ENCODE results near the gene AEBP1. TPM values are rescaled to one million over a fixed set of nuclear protein-coding genes. Genes with fewer than 3 reads are reported as not detected.
A peak's percentile ranks its signal among the peaks of the same experiment; 100 is the strongest.

AEBP1 gene
- total and polyA plus RNA-seq, 9 of the 15 experiments (the other 6 are each of a cell fraction or from before 2014, with no cell fraction given), result 0.03 to 0.78 (median 0.30) TPM; not detected in 2

DNA sequence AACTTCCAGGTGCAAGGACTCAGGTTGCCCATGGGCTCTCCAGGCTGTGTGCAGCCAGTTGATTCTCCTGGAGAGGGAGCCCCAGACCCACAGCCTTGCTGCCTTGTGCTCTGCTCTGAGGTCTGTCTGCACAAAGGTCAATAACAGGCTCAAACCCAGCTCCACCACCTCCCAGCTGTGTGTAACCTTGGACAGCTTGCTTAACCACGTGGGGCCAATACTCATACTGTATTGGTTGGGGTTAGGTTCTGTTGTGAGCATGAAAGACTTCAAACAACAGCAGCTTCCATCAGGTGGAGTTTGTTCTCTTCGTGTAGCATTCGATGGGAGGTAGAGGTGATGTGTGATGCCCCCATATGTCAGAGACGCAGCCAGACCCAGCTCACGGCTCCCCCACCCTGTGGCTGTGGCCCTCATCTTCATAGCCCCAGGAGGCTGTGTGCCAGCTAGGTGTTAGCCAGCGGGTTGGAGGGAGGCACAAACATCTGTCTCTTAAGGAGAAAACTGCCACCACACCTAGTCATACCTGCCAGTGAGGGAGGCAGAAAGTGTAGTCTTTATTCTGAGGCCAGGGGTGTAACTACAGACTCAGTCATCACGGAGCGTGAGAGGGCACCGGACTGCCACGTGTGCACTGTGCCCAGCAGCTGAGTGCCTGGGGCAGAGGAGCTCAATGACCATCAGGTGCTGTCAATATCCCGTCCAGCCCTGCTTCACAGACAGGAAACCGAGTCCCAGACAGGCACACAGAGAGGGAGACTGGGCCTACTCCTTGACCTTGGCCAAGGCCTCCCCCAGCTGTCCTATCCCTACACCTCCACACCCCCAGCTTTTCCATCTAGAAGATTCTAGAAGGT is 27.3 kb downstream of the AEBP1 start:
- 46% methylated on average over 12 of the region's 12 CpGs for WGBS (ENCODE audit: insufficient coverage, low coverage, missing lambda C conversion rate)
- H3K27ac ChIP-seq (ENCODE audit: extremely low read depth, low read depth, low read length), result no peak overlapping the region
- no peaks in the 10 kb centered on the region for H3K9me3 ChIP-seq (replicated peaks; ENCODE audit: control insufficient read depth, insufficient read depth, low read depth, low read length)
- no TSS peak for BruUV-seq (replicated peaks)
- intact Hi-C loops (cut with micrococcal nuclease) (loop anchor here (1.0 kb wide), 1 partner anchor 65 kb away; no protein-coding TSS in a partner anchor), in situ Hi-C loops (cut with MboI) (no loop called here)
- H3K4me3 ChIP-seq, result no peak overlapping the region
- H3K4me2 ChIP-seq (ENCODE audit: insufficient read depth, low read length), result no peak overlapping the region
- no peaks in the 10 kb centered on the region for H4K20me1 ChIP-seq (replicated peaks; ENCODE audit: control insufficient read depth, insufficient read depth, low read length)
- H3K4me1 ChIP-seq (replicated peaks in 1 of 2; ENCODE audit: control insufficient read depth in 2 of 2, insufficient read depth in 2 of 2, low read length in 2 of 2), result 0 out of 5 replicates have a peak, but pooled peaks cover 0 to 4% of the 10 kb centered on the region in 2 experiments
- H3K27me3 ChIP-seq (ENCODE audit: control insufficient read depth in 2 of 2, insufficient read depth in 2 of 2, low read length in 2 of 2), result no peaks in the 10 kb centered on the region
- ChIA-PET CTCF (ENCODE audit: low intra/inter-chr PET ratio) (interaction anchor here (1.3 kb wide), 1 partner anchor 64 kb away, joined by 4 read pairs; no protein-coding TSS in a partner anchor), POLR2A (interaction anchor here (0.9 to 1.3 kb wide), 3 partner anchors 9 to 32 kb away, joined by 3 to 5 read pairs (median 5); no protein-coding TSS in a partner anchor)
- peak; percentile 87 for FAIRE-seq
- DNase-seq (ENCODE audit: extremely low read depth in 1 of 4, low spot score in 3 of 4), result peak in 3 of 4 experiments; percentile 37 to 61 (median 49)
- peak overlapping the region in 1 of 2 experiments; percentile 63; a peak in 2 of 4 replicates for H3K9ac ChIP-seq (ENCODE audit: insufficient read depth in 1 of 2, low read depth in 2 of 2, low read length in 2 of 2)
- no peaks in the 10 kb centered on the region for H3K9me1 ChIP-seq (ENCODE audit: control insufficient read depth, insufficient read depth, low read length)
- no peaks in the 10 kb centered on the region for H3K36me3 ChIP-seq (ENCODE audit: control insufficient read depth, insufficient read depth, low read length)
- ATAC-seq, result peak; percentile 95
- 0 out of 2 replicates have a peak overlapping the region, but pooled peaks have one; percentile 10 for H2AFZ ChIP-seq (ENCODE audit: low read depth, low read length)
- H3K79me2 ChIP-seq (ENCODE audit: control insufficient read depth, insufficient read depth, low read length), result no peaks in the 10 kb centered on the region
- TF ChIP-seq RAD21 (CRISPR knock-in tag; conservative IDR thresholded peaks at IDR 0.05 in 1 of 2, IDR thresholded peaks at IDR 0.05 in 1 of 2) (peak; percentile 52 to 77), HNRNPUL1 (IDR thresholded peaks at IDR 0.05; ENCODE audit: low read length) (no peak), HDAC2 (IDR thresholded peaks at IDR 0.05) (no peak), NR2C2 (CRISPR knock-in tag; IDR thresholded peaks at IDR 0.05) (no peak), NR2C2 (tag; IDR thresholded peaks at IDR 0.05) (peak; percentile 28; the same call in 1 of the 2 replicates), ZNF780A (CRISPR knock-in tag; IDR thresholded peaks at IDR 0.05) (no peak), ELF1 (tag; IDR thresholded peaks at IDR 0.05) (no peak), CCAR2 (IDR thresholded peaks at IDR 0.05; ENCODE audit: low read depth, low read length) (no peak)
- TF ChIP-seq, protein P1, sequence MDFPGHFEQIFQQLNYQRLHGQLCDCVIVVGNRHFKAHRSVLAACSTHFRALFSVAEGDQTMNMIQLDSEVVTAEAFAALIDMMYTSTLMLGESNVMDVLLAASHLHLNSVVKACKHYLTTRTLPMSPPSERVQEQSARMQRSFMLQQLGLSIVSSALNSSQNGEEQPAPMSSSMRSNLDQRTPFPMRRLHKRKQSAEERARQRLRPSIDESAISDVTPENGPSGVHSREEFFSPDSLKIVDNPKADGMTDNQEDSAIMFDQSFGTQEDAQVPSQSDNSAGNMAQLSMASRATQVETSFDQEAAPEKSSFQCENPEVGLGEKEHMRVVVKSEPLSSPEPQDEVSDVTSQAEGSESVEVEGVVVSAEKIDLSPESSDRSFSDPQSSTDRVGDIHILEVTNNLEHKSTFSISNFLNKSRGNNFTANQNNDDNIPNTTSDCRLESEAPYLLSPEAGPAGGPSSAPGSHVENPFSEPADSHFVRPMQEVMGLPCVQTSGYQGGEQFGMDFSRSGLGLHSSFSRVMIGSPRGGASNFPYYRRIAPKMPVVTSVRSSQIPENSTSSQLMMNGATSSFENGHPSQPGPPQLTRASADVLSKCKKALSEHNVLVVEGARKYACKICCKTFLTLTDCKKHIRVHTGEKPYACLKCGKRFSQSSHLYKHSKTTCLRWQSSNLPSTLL (IDR thresholded peaks at IDR 0.05), result no peak
- TF ChIP-seq, protein P2, sequence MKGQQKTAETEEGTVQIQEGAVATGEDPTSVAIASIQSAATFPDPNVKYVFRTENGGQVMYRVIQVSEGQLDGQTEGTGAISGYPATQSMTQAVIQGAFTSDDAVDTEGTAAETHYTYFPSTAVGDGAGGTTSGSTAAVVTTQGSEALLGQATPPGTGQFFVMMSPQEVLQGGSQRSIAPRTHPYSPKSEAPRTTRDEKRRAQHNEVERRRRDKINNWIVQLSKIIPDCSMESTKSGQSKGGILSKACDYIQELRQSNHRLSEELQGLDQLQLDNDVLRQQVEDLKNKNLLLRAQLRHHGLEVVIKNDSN (CRISPR knock-in tag; IDR thresholded peaks at IDR 0.05), result peak; percentile 85
- TF ChIP-seq, protein P3, sequence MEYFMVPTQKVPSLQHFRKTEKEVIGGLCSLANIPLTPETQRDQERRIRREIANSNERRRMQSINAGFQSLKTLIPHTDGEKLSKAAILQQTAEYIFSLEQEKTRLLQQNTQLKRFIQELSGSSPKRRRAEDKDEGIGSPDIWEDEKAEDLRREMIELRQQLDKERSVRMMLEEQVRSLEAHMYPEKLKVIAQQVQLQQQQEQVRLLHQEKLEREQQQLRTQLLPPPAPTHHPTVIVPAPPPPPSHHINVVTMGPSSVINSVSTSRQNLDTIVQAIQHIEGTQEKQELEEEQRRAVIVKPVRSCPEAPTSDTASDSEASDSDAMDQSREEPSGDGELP (CRISPR knock-in tag; IDR thresholded peaks at IDR 0.05; ENCODE audit: borderline replicate concordance), result peak; percentile 69
- TF ChIP-seq, protein P4, sequence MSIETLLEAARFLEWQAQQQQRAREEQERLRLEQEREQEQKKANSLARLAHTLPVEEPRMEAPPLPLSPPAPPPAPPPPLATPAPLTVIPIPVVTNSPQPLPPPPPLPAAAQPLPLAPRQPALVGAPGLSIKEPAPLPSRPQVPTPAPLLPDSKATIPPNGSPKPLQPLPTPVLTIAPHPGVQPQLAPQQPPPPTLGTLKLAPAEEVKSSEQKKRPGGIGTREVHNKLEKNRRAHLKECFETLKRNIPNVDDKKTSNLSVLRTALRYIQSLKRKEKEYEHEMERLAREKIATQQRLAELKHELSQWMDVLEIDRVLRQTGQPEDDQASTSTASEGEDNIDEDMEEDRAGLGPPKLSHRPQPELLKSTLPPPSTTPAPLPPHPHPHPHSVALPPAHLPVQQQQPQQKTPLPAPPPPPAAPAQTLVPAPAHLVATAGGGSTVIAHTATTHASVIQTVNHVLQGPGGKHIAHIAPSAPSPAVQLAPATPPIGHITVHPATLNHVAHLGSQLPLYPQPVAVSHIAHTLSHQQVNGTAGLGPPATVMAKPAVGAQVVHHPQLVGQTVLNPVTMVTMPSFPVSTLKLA (conservative IDR thresholded peaks at IDR 0.05), result no peak
